ENCODE measurements around the gene RBMY1A1.
"Not testable (repeated sequence)": the region's sequence is repeated elsewhere in the genome, so short reads cannot be mapped to it uniquely, and the experiment has no call there.

The RBMY1A1 gene

GRCh38 chrY:21534579-21534978 lies at the start of gene RBMY1A1:
TSS of gene RBMY1A1 (plus strand) at chrY:21534879. CDS start at chrY:21536892, 2,013 bp downstream.
- not testable (repeated sequence) for DNase-seq (ENCODE audit: low spot score)

- not testable (repeated sequence) for DNase-seq (ENCODE audit: low spot score)
Observed at GRCh38 chrY:21511038-21511437, 23.6 kb upstream of the RBMY1A1 start, which contains the start of gene RBMY1B. TSS of gene RBMY1B (plus strand) at chrY:21511338. CDS start at chrY:21513351, 2,013 bp downstream.

GRCh38 chrY:21559316-21559984 lies 24.8 kb downstream of the RBMY1A1 start:
- DNase-seq (ENCODE audit: low spot score), result not testable (repeated sequence)

- DNase-seq (ENCODE audit: low spot score), result no peak
Observed at GRCh38 chrY:21585449-21585848, 50.8 kb downstream of the RBMY1A1 start.

- DNase-seq (ENCODE audit: low spot score), result not testable (repeated sequence)
Observed at GRCh38 chrY:21586454-21586853, 51.8 kb downstream of the RBMY1A1 start.

GRCh38 chrY:21592059-21592458 lies 57.4 kb downstream of the RBMY1A1 start:
- DNase-seq (ENCODE audit: low spot score), result no peak

- DNase-seq (ENCODE audit: low spot score), result not testable (repeated sequence)
Observed at GRCh38 chrY:21596287-21596686, 61.6 kb downstream of the RBMY1A1 start.

Measured in hematopoietic multipotent progenitor cell treated with erythropoietin and hydrocortisone succinate and interleukin-3 and kit ligand, for 15 days (in vitro differentiated cells).